ENCODE data around the gene ZBTB11.
"Not testable (repeated sequence)": the region's sequence is repeated elsewhere in the genome, so short reads cannot be mapped to it uniquely, and the experiment has no call there.

ZBTB11 gene

GRCh38 chr3:101676765-101677435, at the start of gene ZBTB11:
Gene ZBTB11, minus strand, starts transcription at chr3:101677132. Its CDS starts 218 bp downstream, at chr3:101676914.
- peak; percentile 100 for DNase-seq

- no peak for DNase-seq
Observed at GRCh38 chr3:101725890-101726275, 49.0 kb upstream of the ZBTB11 start.

- DNase-seq = peak; percentile 78
Observed at GRCh38 chr3:101725194-101725889, 48.4 kb upstream of the ZBTB11 start.

DNA sequence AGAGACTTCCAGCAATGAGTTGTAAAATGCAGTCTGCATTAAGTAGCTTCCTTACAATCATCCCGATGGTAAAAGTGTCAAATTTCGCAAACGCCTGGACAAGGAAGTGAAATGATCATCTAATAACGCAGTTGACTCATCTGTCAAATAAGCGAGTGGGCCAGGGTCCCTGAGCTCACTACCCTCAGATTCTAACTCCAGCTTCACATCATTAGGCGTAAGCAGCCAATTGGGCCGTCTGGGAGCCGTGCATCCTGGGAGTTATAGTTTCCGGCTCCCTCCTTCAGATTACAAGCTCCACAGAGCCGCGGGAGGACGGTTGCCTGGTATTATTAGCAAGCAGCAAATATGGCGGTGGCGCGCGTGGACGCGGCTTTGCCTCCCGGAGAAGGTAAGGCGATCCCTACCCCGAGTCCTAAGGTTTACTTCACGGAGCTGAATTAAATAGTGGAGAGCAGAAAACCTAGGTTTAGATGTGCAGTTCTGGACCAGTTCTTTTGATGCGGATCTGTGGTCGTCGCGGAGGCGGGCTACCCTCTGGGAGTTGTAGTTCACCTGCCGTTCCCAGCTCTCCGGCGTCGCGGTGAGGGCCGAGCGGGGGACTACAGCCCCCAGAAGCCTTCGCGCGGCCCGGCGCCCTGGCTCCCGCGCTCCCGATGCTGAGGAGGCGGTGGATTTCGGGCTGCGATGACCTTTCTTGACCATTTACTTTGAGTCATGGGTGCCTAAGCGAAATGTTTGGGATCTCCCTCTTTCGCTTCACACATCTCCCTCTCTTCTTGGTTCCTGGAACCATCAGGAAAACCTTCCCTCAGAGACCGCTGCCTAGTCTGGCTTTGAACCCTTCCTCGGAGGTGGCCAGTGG, 47.6 kb upstream of the ZBTB11 start, which contains the start of gene CEP97:
Gene CEP97, plus strand, starts transcription at position 286 of the 865 bp plus-strand sequence. Its CDS starts 63 bp downstream, at position 349.
- DNase-seq = peak; percentile 97

DNA sequence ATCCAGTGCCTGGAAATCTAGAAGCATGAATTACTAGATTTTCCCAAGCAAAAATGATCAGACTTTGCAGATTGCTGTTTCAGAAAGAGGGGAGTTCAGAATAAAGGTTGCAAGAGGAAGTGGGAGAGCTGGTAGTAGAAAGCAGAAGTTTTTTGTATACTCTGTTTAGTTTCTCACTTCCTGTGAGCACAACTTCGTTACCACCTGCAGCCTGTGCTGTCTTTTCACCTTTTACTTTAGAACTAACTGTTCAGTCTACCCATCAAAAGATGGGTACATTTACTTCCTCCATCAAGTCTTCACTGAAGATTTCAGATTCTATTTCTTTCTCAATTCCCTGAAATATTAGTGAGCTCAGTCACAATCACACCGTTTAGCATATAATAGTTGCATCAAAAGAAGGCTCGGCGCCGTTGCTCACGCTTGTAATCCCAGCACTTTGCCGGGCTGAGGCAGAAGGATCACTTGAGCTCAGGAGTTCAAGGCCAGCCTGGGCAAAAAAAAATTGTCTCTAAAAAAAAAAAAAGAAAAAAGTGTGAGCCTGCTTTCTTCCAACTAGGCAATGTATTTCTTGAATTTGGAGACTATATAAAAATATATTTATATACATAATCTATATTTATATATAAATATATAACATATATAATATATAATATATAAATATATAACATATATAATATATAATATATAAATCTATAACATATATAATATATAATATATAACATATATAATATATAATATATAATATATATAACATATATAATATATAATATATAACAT, 45.7 kb upstream of the ZBTB11 start:
- DNase-seq = no peak

DNA sequence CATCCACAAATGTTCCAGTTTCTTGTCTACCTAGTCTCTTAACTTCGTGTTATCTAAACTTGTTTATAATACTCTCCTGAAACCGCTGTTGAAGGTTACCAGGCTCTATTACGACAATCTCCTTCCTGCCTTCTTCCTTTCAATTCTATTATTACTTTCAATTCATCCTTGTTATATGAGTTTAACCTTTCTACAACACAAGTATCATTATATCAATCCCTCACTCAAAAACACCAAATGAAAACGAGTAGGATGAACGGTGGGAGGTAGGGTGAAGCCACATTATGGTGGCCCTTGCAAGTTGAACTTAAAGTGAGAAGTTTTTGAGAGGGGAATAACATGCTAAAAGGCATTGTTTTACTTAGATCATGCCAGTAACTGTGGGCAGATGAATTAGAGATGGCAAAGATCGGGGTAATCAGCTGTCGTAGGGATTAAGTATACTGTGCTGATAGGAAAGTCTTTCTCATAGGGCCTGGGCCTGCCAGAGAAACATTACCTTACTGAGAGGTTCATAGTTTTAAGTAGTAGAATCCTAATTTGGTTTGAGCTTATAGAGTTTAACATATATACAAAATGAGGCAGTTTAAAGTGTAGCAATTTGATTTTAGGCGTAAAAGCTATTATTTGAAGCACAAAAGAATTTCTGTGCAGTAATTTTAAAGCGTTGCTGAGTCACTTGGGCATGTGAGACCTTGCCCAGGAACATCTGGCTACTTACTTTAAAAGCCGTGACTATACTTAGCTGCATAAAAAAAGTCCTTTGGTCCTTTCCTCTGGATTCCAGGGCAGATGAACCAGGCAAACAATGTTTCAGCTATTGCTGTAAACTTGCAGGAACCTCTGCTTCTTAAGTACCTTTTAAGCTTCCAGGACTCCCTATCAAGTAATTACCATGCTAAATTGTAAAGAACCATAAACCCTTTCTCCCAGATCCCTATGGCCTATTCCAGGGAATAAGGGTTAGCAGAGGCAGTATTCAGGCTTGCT, 44.2 kb upstream of the ZBTB11 start:
- no peak for DNase-seq

DNA sequence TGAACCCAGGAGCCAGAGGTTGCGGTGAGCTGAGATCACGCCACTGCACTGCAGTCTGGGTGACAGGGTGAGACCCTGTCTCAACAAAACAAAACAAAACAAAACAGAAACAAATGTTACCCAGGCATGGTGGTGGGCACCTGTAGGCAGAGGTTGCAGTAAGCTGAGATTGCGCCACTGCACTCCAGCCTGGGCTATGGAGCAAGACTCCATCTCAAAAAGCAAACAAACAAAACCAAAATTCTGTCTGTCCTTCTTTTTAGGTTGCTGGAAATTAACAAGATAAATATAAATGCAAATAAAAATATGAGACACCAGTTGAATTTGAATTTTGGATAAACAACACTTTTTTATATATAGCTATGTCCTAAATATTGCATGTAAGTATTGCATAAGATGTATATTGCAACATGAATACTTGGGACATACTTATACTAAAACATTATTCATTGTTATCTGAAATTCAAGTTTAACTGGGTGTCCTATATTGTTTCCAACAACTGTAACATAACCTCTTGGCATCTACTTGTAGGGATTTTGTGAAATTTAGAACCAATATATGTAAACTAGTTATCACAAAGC, 42.8 kb upstream of the ZBTB11 start:
- DNase-seq = no peak

DNA sequence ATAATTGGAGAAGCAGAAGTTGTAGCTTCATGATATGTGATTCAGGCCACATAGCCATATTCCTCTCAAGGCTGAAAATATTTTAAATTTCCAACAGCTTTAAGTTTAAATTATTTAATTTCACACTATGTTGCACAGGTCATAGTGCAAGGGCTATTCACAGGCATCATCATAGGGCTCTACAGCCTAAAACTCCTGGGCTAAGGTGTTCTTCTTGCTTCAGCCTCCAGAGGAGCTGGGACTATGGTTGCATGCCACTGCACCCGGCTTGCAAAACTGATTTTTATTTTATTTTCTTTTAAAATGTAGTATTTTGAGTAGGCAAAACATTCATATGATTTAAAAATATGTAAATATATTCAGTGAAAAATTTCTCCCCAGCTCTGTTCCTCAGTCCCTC, 41.5 kb upstream of the ZBTB11 start:
- no peak for DNase-seq

DNA sequence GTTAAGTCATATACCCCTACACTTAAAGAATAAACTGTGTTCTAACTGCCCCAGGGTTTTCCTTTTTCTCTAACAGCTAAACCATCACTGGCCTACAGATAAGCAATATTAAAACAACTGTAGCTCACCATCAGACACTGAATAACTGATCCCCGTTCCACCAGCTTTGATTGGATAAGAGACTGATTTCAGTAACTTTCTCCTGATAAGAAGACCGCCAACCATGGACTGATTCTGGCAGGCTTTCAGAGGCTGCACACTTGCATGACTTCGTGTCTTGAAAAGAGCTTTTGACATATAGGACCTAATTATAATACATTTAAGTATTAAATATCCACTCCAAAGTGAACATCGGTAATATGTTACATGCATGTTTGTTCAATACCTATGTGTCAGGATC, 32.2 kb upstream of the ZBTB11 start:
- no peak for DNase-seq

- not testable (repeated sequence) for DNase-seq
Observed at GRCh38 chr3:101704639-101705038, 27.7 kb upstream of the ZBTB11 start.

DNA sequence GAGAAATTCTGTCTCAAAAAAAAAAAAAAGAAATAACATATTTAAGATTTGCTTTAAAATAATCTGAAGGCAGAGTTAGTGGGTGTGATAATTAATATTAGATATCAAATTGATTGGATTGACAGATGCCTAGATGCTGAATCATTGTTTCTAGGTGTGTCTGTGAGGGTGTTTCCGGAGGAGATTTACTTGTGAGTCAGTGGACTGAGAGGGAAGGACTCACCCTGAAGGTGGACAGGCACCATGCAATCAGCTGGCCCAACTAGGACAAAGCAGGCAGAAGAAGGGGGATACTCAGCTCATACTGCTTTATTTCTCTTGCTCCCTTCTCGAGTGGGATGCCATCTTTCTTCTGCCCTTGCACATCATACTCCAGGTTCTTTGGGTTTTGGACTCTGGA, 26.2 kb upstream of the ZBTB11 start:
- no peak for DNase-seq

DNA sequence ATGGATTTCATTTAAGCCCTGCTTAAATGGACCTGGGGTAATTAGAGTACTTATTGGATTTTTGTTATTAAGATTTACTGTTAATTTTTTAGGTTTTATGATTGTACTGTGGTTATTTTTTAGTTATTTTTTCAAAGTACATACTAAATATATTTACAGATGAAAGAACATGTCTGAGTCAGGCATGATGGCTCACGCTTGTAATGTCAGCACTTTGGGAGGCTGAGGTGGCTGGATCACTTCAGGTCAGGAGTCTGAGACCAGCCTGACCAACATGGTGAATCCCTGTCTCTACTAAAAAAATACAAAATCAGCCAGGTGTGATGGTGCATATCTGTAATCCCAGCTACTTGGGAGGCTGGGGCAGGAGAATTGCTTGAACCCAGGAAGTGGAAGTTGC, 25.8 kb upstream of the ZBTB11 start:
- no peak for DNase-seq

GRCh38 chr3:101701696-101702634, 25.0 kb upstream of the ZBTB11 start:
- no peak for DNase-seq

- DNase-seq = peak; percentile 92
Observed at GRCh38 chr3:101695779-101696372, 18.9 kb upstream of the ZBTB11 start.

DNA sequence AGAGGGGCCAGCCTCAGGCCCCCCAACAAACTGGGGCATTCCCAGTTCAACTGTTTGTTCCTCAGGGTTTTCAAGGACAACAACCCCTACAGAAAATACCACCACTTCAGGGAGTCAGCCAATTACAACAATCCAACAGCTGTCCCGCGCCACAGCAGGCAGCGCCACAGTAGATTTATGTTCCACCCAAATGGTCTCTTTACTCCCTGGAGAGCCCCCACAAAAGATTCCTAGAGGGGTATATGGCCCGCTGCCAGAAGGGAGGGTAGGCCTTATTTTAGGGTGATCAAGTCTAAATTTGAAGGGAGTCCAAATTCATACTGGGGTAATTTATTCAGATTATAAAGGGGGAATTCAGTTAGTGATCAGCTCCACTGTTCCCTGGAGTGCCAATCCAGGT, 17.9 kb upstream of the ZBTB11 start:
- DNase-seq = not testable (repeated sequence)

GRCh38 chr3:101693540-101693939, 16.6 kb upstream of the ZBTB11 start:
- peak; percentile 37 for DNase-seq

DNA sequence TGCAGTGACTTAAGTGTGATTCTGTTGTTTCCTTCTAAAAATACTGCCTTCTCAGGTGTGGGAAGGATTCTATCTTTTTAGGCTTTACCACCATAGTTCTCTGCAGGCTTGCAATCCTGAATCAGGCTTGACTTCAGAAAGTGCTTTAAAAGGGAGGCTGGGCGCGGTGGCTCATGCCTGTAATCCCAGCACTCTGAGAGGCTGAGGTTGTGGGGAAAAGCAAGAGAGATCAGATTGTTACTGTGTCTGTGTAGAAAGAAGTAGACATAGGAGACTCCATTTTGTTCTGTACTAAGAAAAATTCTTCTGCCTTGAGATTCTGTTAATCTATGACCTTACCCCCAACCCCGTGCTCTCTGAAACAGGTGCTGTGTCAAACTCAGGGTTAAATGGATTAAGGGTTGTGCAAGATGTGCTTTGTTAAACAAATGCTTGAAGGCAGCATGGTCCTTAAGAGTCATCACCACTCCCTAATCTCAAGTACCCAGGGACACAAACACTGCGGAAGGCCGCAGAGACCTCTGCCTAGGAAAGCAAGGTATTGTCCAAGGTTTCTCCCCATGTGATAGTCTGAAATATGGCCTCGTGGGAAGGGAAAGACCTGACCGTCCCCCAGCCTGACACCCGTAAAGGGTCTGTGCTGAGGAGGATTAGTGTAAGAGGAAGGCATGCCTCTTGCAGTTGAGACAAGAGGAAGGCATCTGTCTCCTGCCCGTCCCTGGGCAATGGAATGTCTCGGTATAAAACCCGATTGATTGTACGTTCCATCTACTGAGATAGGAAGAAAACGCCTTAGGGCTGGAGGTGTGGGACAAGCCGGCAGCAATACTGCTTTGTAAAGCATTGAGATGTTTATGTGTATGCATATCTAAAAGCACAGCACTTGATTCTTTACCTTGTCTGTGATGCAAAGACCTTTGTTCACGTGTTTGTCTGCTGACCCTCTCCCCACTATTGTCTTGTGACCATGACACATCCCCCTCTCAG, 15.0 kb upstream of the ZBTB11 start:
- DNase-seq = not testable (repeated sequence)

DNA sequence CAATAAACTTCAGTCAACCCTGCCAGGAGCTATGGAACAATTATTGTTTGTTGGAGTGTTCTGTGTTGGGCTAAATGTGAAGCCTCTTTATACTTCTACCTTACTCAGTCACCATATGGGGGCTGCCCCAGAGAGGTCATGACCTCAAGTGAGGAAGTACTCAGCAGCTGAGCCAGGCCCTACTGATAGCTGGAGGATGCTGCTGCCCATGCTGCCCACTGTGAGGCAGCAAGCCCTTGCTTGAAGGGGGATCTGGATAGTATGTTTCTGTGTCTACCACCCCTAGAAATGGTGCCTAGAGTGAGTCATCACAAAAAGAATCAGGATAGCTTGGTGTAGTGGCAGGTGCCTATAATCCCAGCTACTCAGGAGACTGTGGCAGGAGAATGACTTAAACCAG, 14.0 kb upstream of the ZBTB11 start:
- DNase-seq = no peak

Measured in eye (tissue), 1 donor.